GM12878 (cell line): ENCODE measurements around the gene ZNF423. TPM values are rescaled to one million over a fixed set of nuclear protein-coding genes. Genes with fewer than 3 reads are reported as not detected.

Source experiments
- ATAC-seq: fragments of 200-7000 bp; cut with Tn5 transposase; 3 replicates; pipeline ENCODE4 v1.9.1; 2020; ENCODE audit warnings: mild to moderate bottlenecking, moderate library complexity
- BruUV-seq: library from RNA; stranded (reverse); fragments of 400-500 nt; replicated peaks from 2 replicates; lab custom pipeline; 2021; lab: Mats Ljungman, UMichigan
- CTCF ChIA-PET: fragments of 300-600 bp; sonication (Branson Sonifier 250); formaldehyde crosslinking; extraction: SDS; loops from one replicate; lab custom pipeline; 2021; ENCODE audit warnings: inconsistent platforms; lab: Yijun Ruan, JAX
- POLR2A ChIA-PET: fragments of 350-600 bp; formaldehyde crosslinking; extraction: SDS; loops from one replicate; lab custom pipeline; 2021; ENCODE audit warnings: inconsistent platforms; lab: Charles Lee
- RAD21 ChIA-PET: fragments of 300-600 bp; sonication (Branson Sonifier 250); formaldehyde crosslinking; loops from one replicate; lab custom pipeline; 2023; ENCODE audit warnings: antibody characterized with exemption; ENCODE audit not compliant: unreplicated experiment; lab: Charles Lee
- SMC1A ChIA-PET: fragments of 300-600 bp; sonication (Branson Sonifier 250); formaldehyde crosslinking; loops from one replicate; lab custom pipeline; 2023; ENCODE audit not compliant: unreplicated experiment, uncharacterized antibody; lab: Charles Lee
- DNase-seq: peaks from one replicate; pipeline ENCODE4 v3.0.0-alpha.2; 2011; ENCODE audit warnings: low read depth, low spot score
- FAIRE-seq: peaks from 3 replicates; lab custom pipeline; 2011; peaks lifted over from hg19 to GRCh38; lab: Jason Lieb, UNC
- H2AFZ ChIP-seq: 2 replicates; pipeline ENCODE4 v1.6.0; 2011; ENCODE audit warnings: low read depth, low read length, control low read depth; ENCODE audit not compliant: control insufficient read depth
- H3K27ac ChIP-seq: 2 replicates; pipeline ENCODE4 v1.5.1; 2011; ENCODE audit warnings: control low read depth; ENCODE audit not compliant: control insufficient read depth, insufficient read depth
- H3K27me3 ChIP-seq, 2 experiments: replicated peaks in 1 of 2; 2 replicates each; pipeline versions ENCODE4 v1.6.0 to v1.6.1; 2011; ENCODE audit warnings: low read length in 1 of 2; ENCODE audit not compliant: control insufficient read depth in 2 of 2, insufficient read depth in 2 of 2
- H3K36me3 ChIP-seq, 2 experiments: 2 replicates each; pipeline ENCODE4 v1.5.1; 2011; ENCODE audit warnings: low read length in 1 of 2; ENCODE audit not compliant: control insufficient read depth in 2 of 2, insufficient read depth in 2 of 2
- H3K4me1 ChIP-seq: 2 replicates; pipeline ENCODE4 v1.6.1; 2011; ENCODE audit warnings: mild to moderate bottlenecking, low read length, moderate library complexity, mixed read lengths; ENCODE audit not compliant: control insufficient read depth, insufficient read depth
- H3K4me2 ChIP-seq: 2 replicates; pipeline ENCODE4 v1.6.0; 2011; ENCODE audit warnings: control low read depth; ENCODE audit not compliant: control insufficient read depth, insufficient read depth
- H3K4me3 ChIP-seq: fragments of 200-600 bp; sonication (generic); 2 replicates; pipeline ENCODE4 v1.5.1; 2016
- H3K79me2 ChIP-seq: 2 replicates; pipeline ENCODE4 v1.6.0; 2011; ENCODE audit warnings: low read length; ENCODE audit not compliant: control insufficient read depth, insufficient read depth
- H3K9ac ChIP-seq: 2 replicates; pipeline ENCODE4 v1.8.0; 2011; ENCODE audit warnings: low read length, control low read depth, mixed read lengths; ENCODE audit not compliant: control insufficient read depth, insufficient read depth
- H3K9me3 ChIP-seq: replicated peaks from 3 replicates; pipeline ENCODE4 v1.5.1; 2011; ENCODE audit warnings: mild to moderate bottlenecking, low read length; ENCODE audit not compliant: control insufficient read depth, insufficient read depth
- H4K20me1 ChIP-seq: 2 replicates; pipeline ENCODE4 v1.6.0; 2011; ENCODE audit not compliant: control insufficient read depth, insufficient read depth
- BCL3 ChIP-seq: IDR thresholded peaks from 2 replicates; pipeline ENCODE4 v1.6.1; 2011; ENCODE audit warnings: borderline replicate concordance, low read depth, mild to moderate bottlenecking, moderate library complexity, low read length; ENCODE audit not compliant: insufficient read depth, poor library complexity, severe bottlenecking
- CHD4 ChIP-seq: fragments of 200-600 bp; sonication (generic); IDR thresholded peaks from 2 replicates; pipeline ENCODE4 v1.6.1; 2016; ENCODE audit warnings: mild to moderate bottlenecking
- EZH2 ChIP-seq: IDR thresholded peaks from 2 replicates; pipeline ENCODE4 v1.6.1; 2012; ENCODE audit warnings: low read depth, mild to moderate bottlenecking, control low read depth, inconsistent platforms, low read length, borderline replicate concordance; ENCODE audit not compliant: control insufficient read depth
- KAT2A ChIP-seq: conservative IDR thresholded peaks from 2 replicates; pipeline ENCODE4 v1.6.1; 2011; ENCODE audit warnings: low read depth, low read length; ENCODE audit not compliant: control insufficient read depth
- LARP7 ChIP-seq: fragments of 450-650 bp; IDR thresholded peaks from 2 replicates; pipeline ENCODE4 v1.6.1; 2017; ENCODE audit warnings: mild to moderate bottlenecking
- MXI1 ChIP-seq: fragments of 150-350 bp; IDR thresholded peaks from 2 replicates; pipeline ENCODE4 v1.6.1; 2011; ENCODE audit warnings: low read depth, mild to moderate bottlenecking, inconsistent platforms, low read length, improper control_type of control experiment
- STAT1 ChIP-seq: fragments of 450-650 bp; conservative IDR thresholded peaks from 2 replicates; pipeline ENCODE4 v1.6.1; 2014; ENCODE audit warnings: antibody characterized with exemption, mild to moderate bottlenecking
- ZSCAN29 ChIP-seq: fragments of 450-650 bp; IDR thresholded peaks from 2 replicates; pipeline ENCODE4 v1.6.1; 2017; ENCODE audit warnings: mild to moderate bottlenecking, moderate library complexity
- WGBS: methylation state at CpG from one replicate; pipeline ENCODE4 v1.1.6; 2016; ENCODE audit warnings: low lambda C conversion rate; ENCODE audit not compliant: insufficient replicate concordance, insufficient coverage; ENCODE audit errors: missing lambda C conversion rate; 5-methylcytosine and 5-hydroxymethylcytosine counted together
- in situ Hi-C: fragments of 300-500 bp; cut with MboI; formaldehyde crosslinking; loops from 9 replicates; pipeline ENCODE4 v1.14.3; 2018; ENCODE audit warnings: mixed read lengths
- intact Hi-C: fragments of 100-400 bp; cut with micrococcal nuclease; formaldehyde crosslinking; loops from one replicate; pipeline ENCODE4 v1.14.2; 2022; ENCODE audit not compliant: unreplicated experiment
- polyA plus RNA-seq, 11 experiments: library from polyadenylated mRNA; depleted of rRNA in 4 of 11; unstranded in 6 of 11; stranded (reverse) in 5 of 11; fragments of >200 nt; fragmentation: Nextera tagmentation in 4 of 11; fragmentation: Illumina TruSeq in 1 of 11; extraction: Ambion mirVana in 4 of 11; extraction: Trizol in 1 of 11; gene quantifications; 1 replicate in 1 of 11; 2 replicates in 10 of 11; pipeline versions ENCODE4 v1.2.1 to v1.2.3, GENCODE V29; 2011 to 2016; ENCODE audit warnings: inconsistent platforms in 2 of 11, missing spikeins in 2 of 11, low read depth in 1 of 11
- total RNA-seq, 4 experiments: library from RNA; depleted of rRNA in 3 of 4; stranded (reverse); fragments of >200 nt in 3 of 4; fragmentation: Illumina TruSeq in 1 of 4; extraction: Trizol in 1 of 4; gene quantifications; 2 replicates each; pipeline versions ENCODE4 v1.2.1 to v1.2.3, GENCODE V29; 2013 to 2021

ZNF423 gene
- total and polyA plus RNA-seq, 10 of the 15 experiments (the other 5 are each of a cell fraction or from before 2014, with no cell fraction given) = 0.03 to 0.64 (median 0.10) TPM

- TF ChIP-seq BCL3 = no peak
- TF ChIP-seq CHD4 = no peak
- TF ChIP-seq MXI1 = no peak
- no peak for TF ChIP-seq ZSCAN29
Observed at GRCh38 chr16:49493836-49494235, 362.1 kb downstream of the ZNF423 start (continued).

GRCh38 chr16:49492896-49493626, 362.9 kb downstream of the ZNF423 start:
- Histone ChIP-seq H3K27me3 (no peaks in the 10 kb centered on the region), H3K9ac (no peak overlapping the region), H3K9me3 (no peaks in the 10 kb centered on the region), H2AFZ (no peak overlapping the region), H3K36me3 (no peaks in the 10 kb centered on the region), H3K27ac (no peak overlapping the region), H3K4me1 (no peaks in the 10 kb centered on the region), H3K4me3 (no peak overlapping the region), H3K4me2 (no peak overlapping the region), H3K79me2 (no peaks in the 10 kb centered on the region), H4K20me1 (no peaks in the 10 kb centered on the region)
- BruUV-seq = no TSS peak
- intact Hi-C loops (loop anchor here (1.0 to 10.0 kb wide), 3 partner anchors 100 to 429 kb away; no protein-coding TSS in a partner anchor), in situ Hi-C loops (loop anchor here (5.0 kb wide), 1 partner anchor 89 kb away; no protein-coding TSS in a partner anchor)
- ChIA-PET POLR2A (no interaction called here), RAD21 (interaction anchor here (1.2 kb wide), 1 partner anchor 100 kb away, joined by 5 read pairs; no protein-coding TSS in a partner anchor), SMC1A (no interaction called here), CTCF (interaction anchor here (1.1 to 3.3 kb wide), 2 partner anchors 64 to 100 kb away, joined by 3 to 17 read pairs; no protein-coding TSS in a partner anchor)
- no peak for FAIRE-seq
- 44% methylated on average over 15 of the region's 16 CpGs for WGBS
- no peak for DNase-seq
- TF ChIP-seq LARP7 (no peak), EZH2 (no peak), STAT1 (no peak), BCL3 (no peak), KAT2A (no peak)
- ATAC-seq = no peak
